ENCODE data around the gene ZBTB34. TPM values are rescaled to one million over a fixed set of nuclear protein-coding genes. Genes with fewer than 3 reads are reported as not detected.

ZBTB34 gene
- total RNA-seq, 2 experiments from 2014 or later, result 4.6 to 4.7 TPM

DNA sequence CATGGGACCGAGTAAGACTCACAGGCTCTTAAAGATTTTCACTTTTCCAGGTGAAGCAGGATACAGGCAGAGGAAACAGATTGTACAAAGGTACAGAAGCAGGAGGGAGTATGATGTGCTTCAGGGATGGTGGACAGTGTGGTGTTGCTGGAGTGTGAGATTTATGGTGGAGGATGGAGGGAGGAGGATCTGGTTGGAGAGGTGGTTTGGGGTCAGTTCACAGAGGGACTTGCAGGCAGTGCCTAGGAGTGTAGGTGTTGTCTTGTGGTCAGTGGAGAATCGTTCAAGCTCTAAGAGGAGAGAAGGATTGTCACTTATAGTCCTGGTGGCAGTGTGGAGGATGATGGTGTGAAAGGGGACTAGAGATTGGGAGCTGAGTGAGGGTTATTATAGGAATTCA is 65.9 kb downstream of the ZBTB34 start:
- TF ChIP-seq, protein P1, sequence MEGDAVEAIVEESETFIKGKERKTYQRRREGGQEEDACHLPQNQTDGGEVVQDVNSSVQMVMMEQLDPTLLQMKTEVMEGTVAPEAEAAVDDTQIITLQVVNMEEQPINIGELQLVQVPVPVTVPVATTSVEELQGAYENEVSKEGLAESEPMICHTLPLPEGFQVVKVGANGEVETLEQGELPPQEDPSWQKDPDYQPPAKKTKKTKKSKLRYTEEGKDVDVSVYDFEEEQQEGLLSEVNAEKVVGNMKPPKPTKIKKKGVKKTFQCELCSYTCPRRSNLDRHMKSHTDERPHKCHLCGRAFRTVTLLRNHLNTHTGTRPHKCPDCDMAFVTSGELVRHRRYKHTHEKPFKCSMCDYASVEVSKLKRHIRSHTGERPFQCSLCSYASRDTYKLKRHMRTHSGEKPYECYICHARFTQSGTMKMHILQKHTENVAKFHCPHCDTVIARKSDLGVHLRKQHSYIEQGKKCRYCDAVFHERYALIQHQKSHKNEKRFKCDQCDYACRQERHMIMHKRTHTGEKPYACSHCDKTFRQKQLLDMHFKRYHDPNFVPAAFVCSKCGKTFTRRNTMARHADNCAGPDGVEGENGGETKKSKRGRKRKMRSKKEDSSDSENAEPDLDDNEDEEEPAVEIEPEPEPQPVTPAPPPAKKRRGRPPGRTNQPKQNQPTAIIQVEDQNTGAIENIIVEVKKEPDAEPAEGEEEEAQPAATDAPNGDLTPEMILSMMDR (IDR thresholded peaks at IDR 0.05), result no peak
- Mint-ChIP-seq H3K36me3 (ENCODE audit: low read depth) (no peaks in the 10 kb centered on the region), H3K4me3 (no peak overlapping the region), H3K4me1 (ENCODE audit: low read depth) (no peaks in the 10 kb centered on the region), H3K9me3 (no peaks in the 10 kb centered on the region), H3K27ac (no peak overlapping the region), H3K27me3 (peaks cover 2% of the 10 kb centered on the region)
- POLR2A ChIA-PET, result interaction anchor here (1.2 kb wide), 1 partner anchor 12 kb away, joined by 3 read pairs; the partner anchor contains the start of gene RALGPS1
- no peak for ATAC-seq
- no peak for DNase-seq
- intact Hi-C loops (cut with micrococcal nuclease), result no loop called here
- CTCF ChIA-PET, result interaction anchor here (1.8 to 2.4 kb wide), 3 partner anchors 10 to 272 kb away, joined by 5 to 9 read pairs (median 5); partner anchors contain the start of gene RALGPS1

DNA sequence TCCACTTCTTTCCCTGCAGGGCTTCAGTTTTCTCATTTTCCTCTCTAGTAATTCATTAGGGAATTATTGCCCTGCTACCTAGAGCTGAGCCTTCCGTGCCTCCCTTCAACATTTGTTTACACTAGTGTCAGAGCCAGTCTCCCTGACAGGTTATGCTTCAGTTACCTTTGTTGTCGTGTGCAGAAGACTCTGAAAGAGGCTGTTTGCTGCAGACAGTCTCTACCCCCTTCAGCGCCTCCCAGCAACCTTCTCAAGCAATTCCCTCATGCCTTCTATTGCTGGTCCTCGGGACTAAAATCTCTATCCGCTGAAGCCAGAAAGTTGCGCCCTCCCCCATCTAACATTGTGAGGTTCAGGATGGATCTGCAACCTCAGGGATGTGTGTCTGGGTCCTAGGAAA is 67.0 kb downstream of the ZBTB34 start:
- POLR2A ChIA-PET, result interaction anchor here (1.2 kb wide), 1 partner anchor 13 kb away, joined by 3 read pairs; the partner anchor contains the start of gene RALGPS1
- Mint-ChIP-seq H3K36me3 (ENCODE audit: low read depth) (no peaks in the 10 kb centered on the region), H3K9me3 (no peaks in the 10 kb centered on the region), H3K4me1 (ENCODE audit: low read depth) (no peaks in the 10 kb centered on the region), H3K27ac (no peak overlapping the region), H3K27me3 (peaks cover 2% of the 10 kb centered on the region), H3K4me3 (no peak overlapping the region)
- no peak for ATAC-seq
- CTCF ChIA-PET, result interaction anchor here (2.3 to 2.4 kb wide), 2 partner anchors 11 to 13 kb away, joined by 5 to 9 read pairs; partner anchors contain the start of gene RALGPS1
- DNase-seq, result no peak
- intact Hi-C loops (cut with micrococcal nuclease), result no loop called here
- TF ChIP-seq, protein P1 (IDR thresholded peaks at IDR 0.05), result no peak

DNA sequence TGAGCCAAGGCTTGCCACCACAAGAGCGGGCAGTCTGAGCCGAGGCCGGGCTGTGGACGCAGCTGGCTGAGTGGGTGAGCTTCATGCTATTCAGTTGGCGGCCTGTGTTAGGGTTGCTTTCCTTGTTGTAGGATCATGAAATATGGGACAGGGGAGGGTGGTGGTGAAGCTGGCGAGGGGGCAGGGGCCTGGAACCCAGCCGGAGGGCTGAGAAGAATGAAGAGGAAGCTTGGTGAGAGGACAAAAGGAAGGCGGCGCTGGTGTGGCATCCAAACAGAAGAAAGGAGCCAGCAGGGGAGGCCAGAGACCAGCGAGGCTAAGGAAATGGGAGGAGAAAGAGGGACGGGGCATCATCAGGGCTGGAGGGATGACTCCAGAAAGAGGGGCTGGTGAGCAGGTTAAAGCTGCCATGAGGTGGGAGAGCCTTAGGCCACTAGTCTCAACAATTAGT is 72.5 kb downstream of the ZBTB34 start:
- CTCF ChIA-PET, result no interaction called here
- H3K36me3 Mint-ChIP-seq (ENCODE audit: low read depth), result no peaks in the 10 kb centered on the region
- ATAC-seq, result no peak
- no peak overlapping the region for H3K4me3 Mint-ChIP-seq
- POLR2A ChIA-PET, result no interaction called here
- no peaks in the 10 kb centered on the region for H3K4me1 Mint-ChIP-seq (ENCODE audit: low read depth)
- intact Hi-C loops (cut with micrococcal nuclease), result no loop called here
- no peak overlapping the region for H3K27ac Mint-ChIP-seq
- DNase-seq, result no peak
- H3K9me3 Mint-ChIP-seq, result no peaks in the 10 kb centered on the region
- peaks cover 3% of the 10 kb centered on the region for H3K27me3 Mint-ChIP-seq
- TF ChIP-seq, protein P1 (IDR thresholded peaks at IDR 0.05), result no peak

DNA sequence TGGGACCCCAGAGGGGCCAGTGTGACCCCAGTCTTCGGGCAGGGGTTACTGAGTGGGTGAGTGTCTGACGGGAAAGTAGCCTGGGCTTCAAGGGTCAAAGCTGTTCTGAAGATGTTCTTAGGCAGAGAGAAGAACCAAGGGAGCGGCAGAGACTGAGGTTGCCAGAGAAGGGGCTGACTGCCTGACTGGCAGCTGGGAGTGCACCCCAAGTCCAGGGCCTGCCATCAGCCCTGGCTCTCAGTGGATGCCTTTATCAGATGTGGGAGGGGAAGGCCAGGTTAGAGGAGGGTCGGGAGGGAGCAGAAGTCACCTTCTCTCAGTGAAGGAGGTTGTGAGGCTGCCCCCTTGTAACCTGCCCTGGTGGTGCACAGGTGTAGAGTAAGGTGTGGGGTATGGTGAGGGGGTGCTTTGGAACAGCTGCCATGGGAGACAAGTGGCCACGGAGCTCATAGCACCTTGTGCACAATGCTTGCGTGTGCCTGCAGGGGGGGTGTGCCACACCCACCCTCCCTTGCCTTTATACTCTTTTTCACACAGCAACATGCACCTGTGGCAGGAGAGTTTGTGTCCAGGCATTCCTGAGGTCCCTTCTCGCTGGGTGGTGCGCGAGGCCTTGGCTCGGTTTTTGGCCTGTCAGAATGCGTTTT is 73.0 kb downstream of the ZBTB34 start:
- Mint-ChIP-seq H3K27me3 (peaks cover 3% of the 10 kb centered on the region), H3K36me3 (ENCODE audit: low read depth) (no peaks in the 10 kb centered on the region), H3K4me3 (no peak overlapping the region), H3K4me1 (ENCODE audit: low read depth) (no peaks in the 10 kb centered on the region), H3K9me3 (no peaks in the 10 kb centered on the region), H3K27ac (no peak overlapping the region)
- TF ChIP-seq, protein P1 (IDR thresholded peaks at IDR 0.05), result no peak
- intact Hi-C loops (cut with micrococcal nuclease), result no loop called here
- ATAC-seq (no peak), DNase-seq (no peak)
- CTCF ChIA-PET, result no interaction called here
- POLR2A ChIA-PET, result no interaction called here

DNA sequence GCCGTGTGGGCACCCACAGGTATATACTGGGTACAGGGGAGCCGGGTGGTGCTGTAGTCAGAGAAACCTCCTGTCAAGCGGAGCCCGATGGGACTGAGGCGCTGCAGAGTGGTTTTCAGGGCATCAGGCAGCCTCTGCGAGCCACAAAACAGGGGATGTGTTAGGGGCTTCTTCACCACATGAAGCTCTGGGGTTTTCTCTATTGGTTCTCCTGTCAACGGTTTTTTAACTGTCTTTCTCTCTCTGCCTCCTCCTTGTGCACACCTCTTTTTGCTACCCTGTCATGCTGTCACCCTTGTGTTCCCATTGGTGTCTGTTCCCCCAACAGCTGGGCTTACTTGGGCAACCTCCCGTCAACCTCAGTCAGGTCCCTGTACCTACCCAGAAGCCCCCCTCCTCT is 74.0 kb downstream of the ZBTB34 start:
- DNase-seq (no peak), ATAC-seq (no peak)
- TF ChIP-seq, protein P1 (IDR thresholded peaks at IDR 0.05), result no peak
- H3K9me3 Mint-ChIP-seq, result no peaks in the 10 kb centered on the region
- no peak overlapping the region for H3K4me3 Mint-ChIP-seq
- peaks cover 2% of the 10 kb centered on the region for H3K27me3 Mint-ChIP-seq
- ChIA-PET POLR2A (no interaction called here), CTCF (interaction anchor here (1.2 to 2.0 kb wide), 2 partner anchors 31 to 264 kb away, joined by 4 to 5 read pairs; no protein-coding TSS in a partner anchor)
- no peak overlapping the region for H3K27ac Mint-ChIP-seq
- H3K4me1 Mint-ChIP-seq (ENCODE audit: low read depth), result no peaks in the 10 kb centered on the region
- intact Hi-C loops (cut with micrococcal nuclease), result no loop called here
- H3K36me3 Mint-ChIP-seq (ENCODE audit: low read depth), result no peaks in the 10 kb centered on the region
